LHCN-M2 (cell line): ENCODE results near the gene TIAL1. TPM values are rescaled to one million over a fixed set of nuclear protein-coding genes. Genes with fewer than 3 reads are reported as not detected.
A peak's percentile ranks its signal among the peaks of the same experiment; 100 is the strongest.
"Not testable (repeated sequence)": the region's sequence is repeated elsewhere in the genome, so short reads cannot be mapped to it uniquely, and the experiment has no call there.

ENCODE experiments used
- DNase-seq: peaks from one replicate; pipeline ENCODE4 v3.0.0-alpha.2; 2012; ENCODE audit warnings: low read depth
- total RNA-seq: library from RNA; depleted of rRNA; stranded (reverse); fragments of >200 nt; gene quantifications from 2 replicates; pipeline ENCODE4 v1.2.3, GENCODE V29; 2014

The TIAL1 gene
- total RNA-seq, 1 experiment from 2014 or later = 43.9 TPM

DNA sequence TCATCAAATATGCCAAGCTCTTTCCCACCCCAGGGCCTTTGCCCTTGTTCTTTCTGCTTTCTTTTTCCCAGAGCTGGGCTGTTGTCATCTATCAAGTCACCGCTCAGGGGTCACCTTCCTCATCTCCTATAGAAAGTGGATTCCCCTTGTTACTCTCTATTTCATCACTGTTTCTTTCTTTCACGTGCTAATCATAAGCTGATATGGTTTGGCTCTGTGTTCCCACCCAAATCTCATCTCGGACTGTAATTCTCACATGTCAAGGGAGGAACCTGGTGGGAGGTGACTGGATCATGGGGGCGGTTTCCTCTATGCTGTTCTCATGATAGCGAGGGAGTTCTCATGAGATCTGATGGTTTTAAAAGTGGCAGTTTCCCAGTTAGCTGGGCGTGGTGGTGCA, 17.0 kb upstream of the TIAL1 start:
- no peak for DNase-seq

DNA sequence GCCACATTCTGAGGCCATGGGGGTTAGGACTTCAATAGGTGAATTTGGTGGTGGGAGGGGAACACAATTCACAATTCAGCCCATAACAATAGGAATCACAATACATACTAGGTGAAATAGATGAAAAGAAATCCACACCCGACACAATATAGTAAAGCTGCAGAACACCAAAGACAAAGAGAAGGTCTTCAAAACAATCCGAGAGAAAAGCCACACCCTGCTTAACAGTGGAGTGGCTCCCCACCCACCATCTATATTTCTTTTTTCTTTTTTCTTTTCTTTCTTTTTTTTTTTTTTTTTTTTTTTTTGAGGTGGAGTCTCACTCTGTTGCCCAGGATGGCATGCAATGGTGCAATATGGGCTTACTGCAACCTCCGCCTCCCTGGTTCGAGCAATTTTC, 14.7 kb upstream of the TIAL1 start:
- no peak for DNase-seq

DNA sequence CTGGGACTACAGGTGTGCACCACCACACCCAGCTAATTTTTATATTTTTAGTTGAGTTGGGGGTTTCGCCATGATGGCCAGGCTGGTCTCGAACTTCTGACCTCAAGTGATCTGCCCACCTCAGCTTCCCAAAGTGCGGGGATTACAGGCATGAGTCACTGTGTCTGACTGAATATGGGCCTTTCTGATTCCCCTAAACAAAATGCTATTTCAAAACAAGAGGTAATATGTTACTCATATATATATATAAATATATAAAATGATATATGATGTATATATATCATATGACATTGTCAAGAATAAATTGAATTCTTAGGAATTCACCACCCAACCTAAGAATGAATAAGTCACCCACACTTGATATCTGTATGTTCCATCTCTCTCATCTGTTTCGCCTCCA, 12.8 kb upstream of the TIAL1 start:
- no peak for DNase-seq

DNA sequence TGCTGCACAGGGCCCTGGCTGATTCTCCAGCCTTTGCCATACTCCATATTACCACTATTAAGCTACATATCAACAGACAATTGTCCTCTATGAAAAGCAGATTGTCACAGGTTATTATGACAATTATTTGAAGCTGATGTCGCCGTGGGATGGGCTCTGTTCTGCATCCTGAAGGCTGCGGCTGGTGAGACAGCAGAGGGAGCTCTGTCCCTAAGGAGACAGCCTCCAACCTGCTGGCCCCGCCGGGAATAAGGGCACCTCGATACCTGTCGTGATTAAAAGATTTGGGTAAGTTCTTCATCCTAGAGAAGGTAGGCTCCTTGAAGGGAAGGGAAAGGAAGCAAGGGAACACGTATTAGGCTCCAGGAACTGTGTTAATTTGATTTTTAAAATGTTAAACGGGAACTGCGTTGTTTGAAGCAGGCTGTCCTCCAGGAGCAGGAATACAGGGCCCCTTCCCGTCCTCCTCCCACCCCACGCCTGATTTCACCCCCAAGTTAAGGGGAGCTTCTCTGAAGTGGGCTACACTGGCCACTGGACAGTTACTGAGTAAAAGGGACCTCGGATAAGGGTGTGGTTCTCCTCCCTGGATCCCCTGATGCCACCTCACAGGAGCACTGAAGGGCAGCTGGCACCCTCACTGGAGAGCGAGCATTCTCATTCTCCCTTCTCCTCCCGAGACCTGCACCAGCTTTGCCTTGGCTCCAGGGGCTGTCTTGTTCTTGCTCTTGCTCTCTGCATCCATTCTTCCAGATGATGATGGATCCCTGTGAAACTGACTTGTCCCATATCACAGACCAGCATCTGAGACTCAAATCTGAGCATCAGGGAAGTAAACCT, 11.8 kb upstream of the TIAL1 start:
- no peak for DNase-seq

DNA sequence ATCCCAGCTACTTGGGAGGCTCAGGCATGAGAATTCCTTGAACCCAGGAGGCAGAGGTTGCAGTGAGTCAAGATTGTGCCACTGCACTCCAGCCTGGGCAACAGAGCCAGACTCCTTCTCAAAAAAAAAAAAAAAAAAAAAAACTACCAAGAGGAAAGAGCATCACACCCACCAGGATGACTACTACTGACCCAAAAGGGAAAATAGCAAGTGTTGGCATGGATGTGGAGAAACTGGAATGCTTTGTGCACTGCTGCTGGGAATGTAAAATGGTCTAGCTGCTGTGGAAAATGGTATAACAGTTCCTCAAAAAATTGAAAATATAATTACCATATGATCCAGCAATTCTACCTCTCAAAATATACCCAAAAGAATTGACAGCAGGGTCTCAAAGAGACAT, 7.7 kb upstream of the TIAL1 start:
- no peak for DNase-seq

DNA sequence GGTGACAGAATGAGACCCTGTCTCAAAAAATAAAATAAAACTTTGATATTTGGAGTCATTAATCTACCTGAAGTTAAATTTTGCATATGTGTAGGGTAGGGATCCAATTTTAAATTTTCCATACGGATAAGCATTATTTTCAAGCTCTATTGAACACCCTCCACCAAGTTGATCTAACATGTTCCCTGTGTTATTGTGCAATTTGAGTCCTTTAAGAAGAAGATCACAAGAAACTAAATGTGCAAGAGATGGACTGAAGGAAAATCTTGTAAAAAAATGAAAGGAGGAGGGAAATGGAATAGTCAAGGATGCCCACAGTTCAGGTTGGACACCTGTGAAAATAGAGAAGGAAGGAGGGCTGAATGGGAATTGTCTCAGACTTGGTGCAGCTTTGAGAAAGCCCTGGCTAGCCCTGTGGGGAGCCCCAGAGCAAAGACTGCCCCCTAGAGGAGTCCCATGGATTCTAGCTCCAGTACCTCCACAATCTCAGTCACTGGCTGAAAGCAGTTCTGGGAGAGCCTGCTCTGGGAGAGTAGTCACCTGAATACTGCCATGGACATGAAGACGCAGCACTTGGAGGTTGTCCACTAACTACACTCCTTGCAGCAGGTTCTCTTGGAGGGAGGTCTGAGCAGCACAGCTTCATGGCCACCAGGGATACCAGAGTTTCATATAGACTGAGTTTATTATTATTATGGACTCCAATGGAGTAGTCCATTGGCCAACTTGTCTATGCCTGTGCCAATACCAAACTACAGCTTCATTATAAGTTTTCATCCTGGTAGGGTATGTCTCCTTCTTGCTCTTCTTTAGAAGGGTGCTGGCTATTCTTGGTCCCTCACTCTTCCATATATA, 5.7 kb upstream of the TIAL1 start:
- no peak for DNase-seq

DNA sequence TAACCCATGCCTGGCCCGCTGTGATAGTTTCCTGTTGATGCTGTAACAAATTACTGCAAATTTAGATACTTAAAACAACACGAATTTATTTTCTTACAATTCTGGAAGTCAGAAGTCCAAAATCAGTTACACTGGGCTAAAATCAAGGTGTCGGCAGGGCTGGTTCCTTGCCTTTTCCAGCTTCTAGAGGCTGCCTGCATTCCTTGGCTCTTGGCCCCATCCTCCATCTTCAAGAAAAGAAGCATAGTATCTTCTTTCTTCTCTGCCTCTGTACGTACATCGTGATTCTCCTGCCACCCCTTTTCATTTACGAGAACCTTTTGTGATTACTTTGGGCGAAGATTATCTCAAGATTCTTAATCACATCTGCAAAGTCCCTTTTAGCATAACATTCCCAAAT, 1.6 kb upstream of the TIAL1 start:
- no peak for DNase-seq

DNA sequence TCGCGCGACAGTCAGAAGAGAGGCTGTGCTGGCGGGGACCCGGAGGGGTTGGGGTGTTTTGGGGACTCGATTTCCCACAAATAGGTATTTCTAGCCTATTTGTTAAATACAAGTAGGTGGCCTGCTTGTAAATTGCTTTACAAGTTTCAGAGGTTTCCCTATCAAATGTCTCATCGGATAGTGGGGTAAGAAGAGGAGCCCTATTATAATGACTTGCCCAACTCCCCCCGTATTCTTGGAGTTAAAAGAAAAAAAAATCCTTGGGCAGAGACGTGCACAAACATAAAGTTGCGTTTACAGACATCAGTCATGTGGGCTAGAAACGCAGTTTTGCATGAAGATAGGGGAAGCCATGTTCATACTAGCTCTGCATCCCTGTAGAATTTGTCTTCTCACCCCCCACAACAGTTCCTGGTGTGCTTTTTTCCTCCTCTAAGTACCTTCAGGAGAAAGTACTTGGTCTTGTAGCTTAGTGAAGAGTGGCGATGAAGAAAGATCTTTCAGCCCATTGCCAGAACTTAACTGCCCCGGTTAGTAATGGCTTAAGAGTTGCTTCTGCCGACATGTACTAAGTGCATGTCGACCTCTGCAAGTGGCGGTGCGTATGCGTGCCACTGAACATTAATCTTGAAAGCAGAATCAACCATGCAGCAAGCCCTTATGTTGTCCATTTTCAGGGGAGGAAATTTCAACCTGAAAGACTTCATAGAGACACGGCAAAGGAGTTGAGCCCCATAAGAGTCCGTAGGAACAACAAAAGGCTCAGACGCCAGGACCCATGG, 832 bp upstream of the TIAL1 start:
- no peak for DNase-seq

DNA sequence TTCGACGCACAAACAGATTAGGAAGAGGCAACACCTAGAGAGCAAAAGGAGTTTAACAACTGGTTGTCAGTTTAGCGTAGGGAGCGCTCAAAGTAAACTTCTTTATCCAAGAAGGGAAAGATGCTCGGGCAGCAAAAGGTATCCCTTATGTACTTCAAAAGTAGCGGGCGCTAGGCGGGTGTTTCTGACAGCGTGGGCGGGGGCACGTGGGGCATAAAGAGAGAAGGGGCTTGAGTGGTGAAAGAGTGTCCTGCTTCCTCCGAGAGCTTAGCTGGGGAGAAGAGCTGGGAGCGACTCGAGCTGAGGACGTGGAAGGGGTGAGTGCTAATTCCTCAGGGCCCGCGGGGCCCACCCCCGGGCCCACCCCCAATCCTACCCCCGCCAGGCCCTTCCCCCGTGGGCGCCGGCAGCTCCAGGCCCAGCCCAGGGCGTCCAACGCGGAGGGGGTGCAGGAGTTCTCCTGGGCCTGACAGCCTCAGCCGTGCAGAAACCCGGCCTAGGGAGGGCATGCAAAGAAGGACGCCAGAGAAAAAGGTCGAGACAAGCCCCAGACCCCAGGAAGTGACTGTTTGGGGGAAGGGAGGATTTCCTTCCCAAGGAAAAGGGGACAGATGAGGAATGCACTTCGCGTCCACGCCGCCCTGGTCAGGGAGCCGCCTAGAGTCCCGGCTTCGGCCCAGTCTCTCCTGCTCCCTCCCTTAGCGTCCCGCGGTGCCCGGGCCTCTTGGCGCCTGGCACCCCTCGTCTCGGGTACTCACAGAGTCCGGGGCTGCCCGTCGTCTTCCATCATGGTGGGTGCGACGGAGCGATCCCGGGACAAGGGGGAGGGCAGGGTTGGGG, 868 bp downstream of the TIAL1 start:
- peak; percentile 33 for DNase-seq

DNA sequence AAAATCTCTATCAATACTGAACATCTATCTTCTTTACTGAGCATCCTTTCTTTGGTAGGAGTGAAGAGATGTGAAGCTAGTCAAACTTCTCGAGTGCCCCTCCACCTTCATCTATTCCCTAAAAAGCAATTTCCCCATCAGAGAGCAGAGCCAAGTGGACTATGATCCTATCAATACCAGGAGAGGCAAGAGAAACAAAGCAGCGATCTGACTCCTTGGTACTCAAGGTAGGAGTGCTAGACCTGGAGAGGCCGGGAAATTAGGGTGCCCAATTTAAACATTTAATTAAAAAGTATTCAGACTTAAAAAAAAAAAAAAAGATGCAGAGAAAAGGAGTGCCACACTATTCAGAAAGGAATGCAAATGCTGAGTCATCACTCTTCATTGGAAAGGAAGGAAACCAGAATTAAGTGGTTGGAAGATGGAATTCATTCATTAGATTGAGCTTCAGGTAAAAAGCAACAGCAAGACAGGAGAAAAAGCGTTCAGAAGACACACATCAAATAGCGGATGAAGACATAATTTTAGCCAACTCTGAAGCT, 1.6 kb downstream of the TIAL1 start:
- peak; percentile 49 for DNase-seq

DNA sequence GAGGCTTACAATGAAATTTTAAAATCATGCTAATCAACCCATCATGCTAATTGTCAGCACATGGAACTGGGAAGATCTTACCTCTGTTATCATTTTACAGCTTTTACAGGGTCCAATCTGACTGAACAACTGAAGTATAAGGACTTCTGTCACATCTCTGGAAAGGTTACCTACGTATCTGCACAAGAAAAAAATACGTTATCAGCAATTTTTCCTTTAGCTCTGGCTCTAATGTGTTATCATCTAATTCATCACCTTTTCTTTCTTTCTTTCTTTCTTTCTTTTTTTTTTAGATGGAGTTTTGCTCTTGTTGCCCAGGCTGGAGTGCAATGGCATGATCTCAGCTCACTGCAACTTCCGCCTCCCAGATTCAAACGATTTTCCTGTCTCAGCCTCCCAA, 8.7 kb downstream of the TIAL1 start:
- no peak for DNase-seq

DNA sequence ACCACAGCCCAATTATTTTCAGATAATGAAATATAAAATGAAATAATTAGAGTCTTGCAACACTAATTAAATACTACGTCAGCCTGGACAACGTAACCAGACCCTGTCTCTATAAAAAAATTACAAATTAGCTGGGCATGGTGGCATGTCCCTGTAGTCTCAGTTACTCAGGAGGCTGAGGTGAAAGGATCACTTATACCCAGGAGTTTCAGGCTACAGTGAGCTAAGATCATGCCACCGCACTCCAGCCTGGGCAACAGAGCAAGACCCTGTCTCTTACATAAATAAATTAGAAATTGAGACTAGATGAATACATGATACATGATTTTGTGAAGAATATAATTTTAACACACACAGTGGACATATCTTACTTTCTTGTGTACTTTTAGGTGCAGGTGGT, 18.4 kb downstream of the TIAL1 start:
- no peak for DNase-seq

DNA sequence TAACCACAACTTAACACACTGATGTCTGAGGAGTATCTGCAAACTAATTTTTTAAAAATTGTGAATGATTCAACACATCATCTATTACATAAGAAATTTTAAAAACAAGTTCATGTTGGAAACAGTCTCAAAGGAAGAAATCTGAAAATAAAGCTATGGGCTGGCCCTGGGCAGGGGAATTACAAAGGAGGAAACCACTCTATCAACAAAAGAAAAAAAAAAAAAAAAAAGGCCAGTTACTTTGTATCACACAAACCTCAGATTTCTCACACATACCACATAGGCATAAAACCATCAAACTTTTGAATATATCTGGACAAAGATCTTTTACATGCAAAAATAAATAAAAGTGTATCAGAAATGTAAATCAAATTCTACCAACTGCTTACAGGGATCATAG, 20.8 kb downstream of the TIAL1 start:
- DNase-seq = no peak

DNA sequence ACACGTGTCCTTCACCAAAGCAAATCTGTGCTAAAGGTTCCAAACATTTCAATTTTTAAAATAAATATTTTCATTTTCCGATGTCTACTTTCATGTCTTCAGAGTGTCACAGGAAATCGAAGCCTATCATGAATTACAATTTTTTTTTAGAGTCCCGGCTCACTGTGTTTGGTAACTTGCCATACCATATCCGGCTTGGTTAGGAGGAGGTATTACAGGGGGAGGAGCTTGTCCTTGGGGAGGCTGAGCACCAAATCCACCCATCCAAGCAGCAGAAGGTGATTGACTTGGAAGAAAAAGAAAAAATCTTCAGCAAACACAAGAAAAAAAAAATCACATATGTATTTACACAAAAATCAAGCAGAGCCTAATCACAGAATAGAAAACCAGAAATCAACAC, 21.3 kb downstream of the TIAL1 start:
- DNase-seq = peak; percentile 33

DNA sequence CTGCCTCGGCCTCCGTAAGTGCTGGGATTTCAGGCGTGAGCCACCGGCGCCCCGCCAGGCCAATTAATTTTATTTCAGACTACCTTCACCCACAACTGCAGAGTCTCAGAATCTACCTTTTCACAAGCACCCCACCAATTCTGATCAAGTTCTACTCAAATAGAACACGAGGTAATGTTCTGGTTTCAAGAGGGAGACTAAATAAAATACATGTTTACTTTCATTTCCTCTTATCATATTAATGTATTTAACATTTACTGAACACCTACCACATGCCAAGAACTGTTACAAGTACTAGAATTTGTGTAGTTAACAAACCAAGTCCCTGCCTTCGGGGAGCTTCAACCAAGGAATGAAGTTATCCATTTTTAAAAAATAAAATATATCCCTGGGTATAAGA, 28.8 kb downstream of the TIAL1 start:
- no peak for DNase-seq

DNA sequence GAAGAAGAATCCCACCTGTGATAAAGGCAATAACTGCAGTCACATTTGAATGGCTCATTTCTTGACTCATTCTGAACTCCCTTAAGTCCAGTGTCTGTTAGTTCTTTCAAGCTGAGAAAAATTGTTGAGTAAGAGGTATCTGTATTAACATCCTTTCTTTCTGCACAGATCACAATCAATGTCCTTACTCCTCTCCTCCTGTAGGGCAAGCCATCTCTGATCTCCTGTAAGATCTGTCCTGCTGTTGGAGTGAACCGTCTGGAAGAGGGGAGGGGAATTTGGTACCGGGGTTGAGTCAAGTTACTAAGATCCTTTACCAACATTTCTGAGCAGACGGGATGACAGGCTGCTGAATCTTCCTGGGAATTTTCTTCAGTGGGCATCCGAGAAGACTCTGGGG, 34.7 kb downstream of the TIAL1 start:
- no peak for DNase-seq

DNA sequence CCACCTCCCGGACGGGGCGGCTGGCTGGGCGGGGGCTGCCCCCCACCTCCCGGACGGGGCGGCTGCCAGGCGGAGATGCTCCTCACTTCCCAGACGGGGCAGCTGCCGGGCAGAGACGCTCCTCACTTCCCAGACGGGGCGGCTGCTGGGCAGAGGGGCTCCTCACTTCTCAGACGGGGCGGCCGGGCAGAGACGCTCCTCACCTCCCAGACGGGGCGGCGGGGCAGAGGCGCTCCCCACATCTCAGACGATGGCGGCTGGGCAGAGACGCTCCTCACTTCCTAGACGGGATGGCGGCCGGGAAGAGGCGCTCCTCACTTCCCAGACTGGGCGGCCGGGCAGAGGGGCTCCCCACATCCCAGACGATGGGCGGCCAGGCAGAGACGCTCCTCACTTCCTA, 37.3 kb downstream of the TIAL1 start:
- DNase-seq = not testable (repeated sequence)

DNA sequence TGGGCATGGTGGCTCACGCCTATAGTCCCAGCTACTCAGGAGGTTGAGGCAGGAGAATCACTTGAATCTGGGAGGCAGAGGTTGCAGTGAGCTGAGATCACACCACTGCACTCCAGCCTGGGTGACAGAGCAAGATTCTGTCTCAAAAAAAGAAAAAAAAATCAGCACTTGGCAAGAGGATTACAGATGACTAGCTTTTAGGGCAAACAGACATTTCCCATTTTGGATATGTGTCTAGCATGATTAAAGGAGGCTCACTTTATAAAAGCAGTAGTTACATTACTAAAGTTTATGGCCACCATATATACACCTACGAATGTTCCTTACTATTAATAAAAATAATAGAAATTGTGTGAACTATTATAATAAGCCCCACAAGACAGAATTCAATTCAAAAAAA, 40.7 kb downstream of the TIAL1 start:
- DNase-seq = not testable (repeated sequence)

DNA sequence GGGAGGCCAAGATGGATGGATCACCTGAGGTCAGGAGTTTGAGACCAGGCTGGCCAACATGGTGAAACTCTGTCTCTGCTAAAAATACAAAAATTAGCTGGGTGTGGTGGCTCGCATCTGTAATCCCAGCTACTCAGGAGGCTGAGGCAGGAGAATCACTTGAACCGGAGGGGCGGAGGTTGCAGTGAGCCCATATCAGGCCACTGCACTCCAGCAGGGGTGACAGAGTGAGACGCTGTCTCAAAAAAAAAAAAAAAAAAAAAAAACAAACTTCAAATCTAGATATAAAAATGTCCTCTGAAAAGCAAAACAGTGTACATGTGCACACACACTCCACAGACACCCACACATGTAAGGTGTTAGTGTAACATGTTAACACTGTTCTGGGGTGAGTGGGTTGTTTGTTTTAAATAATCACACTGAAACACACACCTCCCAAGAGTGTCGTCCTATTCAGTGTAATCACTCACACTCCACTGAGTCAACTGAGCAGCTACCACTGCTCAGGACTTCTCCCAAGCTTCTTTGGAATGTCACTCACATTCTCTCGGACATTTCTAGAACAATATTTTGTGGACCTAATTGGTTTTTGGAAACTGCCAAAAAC, 41.5 kb downstream of the TIAL1 start:
- DNase-seq = no peak

DNA sequence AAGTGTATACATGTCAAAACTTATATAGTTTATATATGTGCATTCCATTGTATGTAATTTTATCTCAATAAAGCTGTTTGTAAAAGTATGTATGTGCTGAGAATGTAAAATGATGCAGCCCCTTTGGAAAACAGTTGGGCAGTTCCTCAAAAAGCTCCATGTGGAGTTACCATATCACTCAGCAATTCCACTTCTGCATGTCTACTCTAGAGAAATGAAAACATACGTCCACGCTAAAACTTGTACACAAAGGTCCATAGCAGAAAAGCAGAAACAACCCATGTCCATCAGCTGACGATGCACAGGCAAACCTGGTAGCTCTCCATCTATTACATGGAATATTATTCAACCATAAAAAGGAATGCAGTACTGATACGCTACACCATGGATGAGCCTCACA, 45.9 kb downstream of the TIAL1 start:
- DNase-seq = no peak
